H1 (cell line): ENCODE measurements around the gene TMEM156. TPM values are rescaled to one million over a fixed set of nuclear protein-coding genes. Genes with fewer than 3 reads are reported as not detected.

Experiments used
- GABPA ChIP-seq: IDR thresholded peaks from 2 replicates; pipeline ENCODE4 v1.6.1; 2011; ENCODE audit warnings: mild to moderate bottlenecking, low read length, moderate library complexity, borderline replicate concordance; ENCODE audit not compliant: insufficient read depth
- MAFK ChIP-seq: IDR thresholded peaks from 2 replicates; pipeline ENCODE4 v1.6.1; 2012; ENCODE audit warnings: low read depth, mild to moderate bottlenecking, improper control_type of control experiment, low read length
- SIX5 ChIP-seq: IDR thresholded peaks from 2 replicates; pipeline ENCODE4 v1.6.1; 2011; ENCODE audit warnings: mild to moderate bottlenecking, low read depth, low read length
- polyA plus RNA-seq, 7 experiments: library from polyadenylated mRNA; depleted of rRNA in 3 of 7; stranded (reverse) in 5 of 7; unstranded in 2 of 7; fragments of >200 nt in 5 of 7; fragments of 200-250 nt in 2 of 7; gene quantifications; 1 replicate in 5 of 7; 2 replicates in 1 of 7; 4 replicates in 1 of 7; pipeline versions ENCODE4 v1.2.1 to v1.2.3, GENCODE V29; 2011 to 2013; ENCODE audit warnings: missing spikeins in 2 of 7, mixed read lengths in 2 of 7
- total RNA-seq: library from RNA; stranded (reverse); fragmentation: NEBNext Ultra II Directional; extraction: Animal tissue kit (Norgen Biotek cat#: 25700); gene quantifications from 2 replicates; pipeline ENCODE4 v1.2.1, GENCODE V29; 2021
- TF ChIP-seq, protein P1 (sequence below), 3 experiments: IDR thresholded peaks; 1 replicate in 2 of 3; 2 replicates in 1 of 3; pipeline versions ENCODE4 v1.5.1 to v1.6.1; 2011; ENCODE audit warnings: low read length in 3 of 3, mild to moderate bottlenecking in 3 of 3, inconsistent platforms in 2 of 3, low read depth in 1 of 3, moderate library complexity in 1 of 3; ENCODE audit not compliant: insufficient read depth in 1 of 3; ENCODE audit errors: control extremely low read depth in 1 of 3

Gene TMEM156
- total and polyA plus RNA-seq, 2 of the 8 experiments (the other 6 are each of a cell fraction or from before 2014, with no cell fraction given), result not detected

- no peak for TF ChIP-seq SIX5
- no peak for TF ChIP-seq MAFK
- TF ChIP-seq GABPA, result no peak
- TF ChIP-seq, protein P1, sequence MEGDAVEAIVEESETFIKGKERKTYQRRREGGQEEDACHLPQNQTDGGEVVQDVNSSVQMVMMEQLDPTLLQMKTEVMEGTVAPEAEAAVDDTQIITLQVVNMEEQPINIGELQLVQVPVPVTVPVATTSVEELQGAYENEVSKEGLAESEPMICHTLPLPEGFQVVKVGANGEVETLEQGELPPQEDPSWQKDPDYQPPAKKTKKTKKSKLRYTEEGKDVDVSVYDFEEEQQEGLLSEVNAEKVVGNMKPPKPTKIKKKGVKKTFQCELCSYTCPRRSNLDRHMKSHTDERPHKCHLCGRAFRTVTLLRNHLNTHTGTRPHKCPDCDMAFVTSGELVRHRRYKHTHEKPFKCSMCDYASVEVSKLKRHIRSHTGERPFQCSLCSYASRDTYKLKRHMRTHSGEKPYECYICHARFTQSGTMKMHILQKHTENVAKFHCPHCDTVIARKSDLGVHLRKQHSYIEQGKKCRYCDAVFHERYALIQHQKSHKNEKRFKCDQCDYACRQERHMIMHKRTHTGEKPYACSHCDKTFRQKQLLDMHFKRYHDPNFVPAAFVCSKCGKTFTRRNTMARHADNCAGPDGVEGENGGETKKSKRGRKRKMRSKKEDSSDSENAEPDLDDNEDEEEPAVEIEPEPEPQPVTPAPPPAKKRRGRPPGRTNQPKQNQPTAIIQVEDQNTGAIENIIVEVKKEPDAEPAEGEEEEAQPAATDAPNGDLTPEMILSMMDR (IDR thresholded peaks at IDR 0.05; ENCODE audit: control extremely low read depth in 1 of 3, insufficient read depth in 1 of 3, low read depth in 1 of 3, low read length in 3 of 3), result no peak
Observed at GRCh38 chr4:38948551-38948950, 83.7 kb downstream of the TMEM156 start (continued).
